NCI-H510A (cell line): ENCODE measurements around the gene C1QTNF3.
"Not testable (repeated sequence)": the region's sequence is repeated elsewhere in the genome, so short reads cannot be mapped to it uniquely, and the experiment has no call there.

ENCODE experiments used
- DNase-seq: peaks from one replicate; lab custom pipeline; 2025; lab: John Stamatoyannopoulos, UW

C1QTNF3 gene

DNA sequence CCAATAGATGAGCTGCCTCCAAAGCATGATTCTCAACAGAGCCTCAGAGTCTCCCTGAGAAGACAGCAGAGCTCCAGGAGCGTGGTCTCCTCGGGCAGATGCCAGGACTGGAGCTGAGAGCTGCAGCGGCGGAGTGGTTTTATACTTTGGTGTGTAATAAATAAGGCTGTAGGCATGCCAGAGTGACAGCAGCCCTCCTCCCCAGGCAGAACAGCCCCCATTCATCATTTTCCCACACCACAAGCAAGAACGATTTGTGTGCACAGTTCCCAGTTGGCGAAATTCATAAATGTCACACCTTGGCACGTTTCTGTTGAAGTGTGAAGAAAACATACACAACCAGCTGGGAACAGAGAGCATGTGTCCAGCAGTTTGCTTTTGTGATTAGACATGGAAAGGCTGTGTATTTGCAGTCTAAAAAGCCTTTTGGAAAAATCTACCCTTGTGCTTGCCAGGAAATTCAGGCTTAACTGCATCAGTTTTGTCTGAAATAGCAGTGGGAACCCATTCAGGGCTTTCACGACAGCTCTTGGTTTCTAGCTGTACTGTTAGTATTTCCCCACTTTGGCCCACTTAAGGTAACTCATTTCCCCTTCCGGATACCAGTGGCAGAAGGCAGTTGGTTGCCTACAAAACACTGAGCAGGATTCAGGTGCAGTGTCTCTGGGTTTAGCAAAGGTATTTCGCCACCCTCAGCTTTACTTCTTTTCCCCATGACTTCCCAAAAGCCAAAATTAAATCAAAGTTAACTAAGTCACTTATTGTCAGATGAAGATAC is at the start of gene C1QTNF3:
TSS of gene C1QTNF3 (minus strand) at position 115 of the 778 bp plus-strand sequence. CDS start at position 27, 88 bp downstream.
- DNase-seq, result no peak

GRCh38 chr5:34091039-34091438 is 48.0 kb upstream of the C1QTNF3 start:
- DNase-seq, result not testable (repeated sequence)

DNA sequence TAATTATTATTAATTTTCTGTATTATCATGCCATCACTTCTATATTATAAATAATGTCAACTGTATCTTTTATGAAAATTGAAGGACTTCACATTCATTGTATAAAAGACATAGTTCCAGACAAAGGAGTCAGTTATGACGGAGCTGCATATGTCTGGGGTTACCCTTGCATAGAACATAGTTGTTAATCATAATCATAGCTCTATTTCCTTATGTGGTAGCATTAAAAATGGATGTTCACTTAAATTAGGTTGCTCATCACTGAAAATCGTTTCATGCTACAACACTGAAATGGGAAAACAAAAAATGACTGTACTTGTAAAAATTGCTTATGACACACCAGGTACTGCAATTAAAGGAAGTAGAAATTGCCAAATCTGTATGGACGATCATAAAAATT is 46.8 kb upstream of the C1QTNF3 start:
- not testable (repeated sequence) for DNase-seq

DNA sequence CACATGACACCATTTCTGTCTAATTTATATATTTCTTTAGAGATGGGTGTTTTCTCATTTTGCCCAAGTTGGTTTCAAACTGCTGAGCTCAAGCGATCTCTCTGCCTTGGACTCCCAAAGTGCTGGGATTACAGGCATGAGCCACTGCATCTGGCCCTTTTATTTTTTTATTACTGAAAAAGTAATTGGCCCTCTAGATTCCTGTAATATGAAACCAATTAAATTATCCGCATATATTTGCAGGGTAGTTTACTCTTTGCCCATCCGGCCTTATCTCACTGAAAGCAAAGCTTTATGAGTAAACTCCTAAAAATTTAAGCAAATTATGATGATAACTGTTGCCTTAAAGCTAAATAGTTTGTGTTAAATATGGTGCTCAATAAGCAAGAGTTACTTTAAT is 44.7 kb upstream of the C1QTNF3 start:
- not testable (repeated sequence) for DNase-seq

DNA sequence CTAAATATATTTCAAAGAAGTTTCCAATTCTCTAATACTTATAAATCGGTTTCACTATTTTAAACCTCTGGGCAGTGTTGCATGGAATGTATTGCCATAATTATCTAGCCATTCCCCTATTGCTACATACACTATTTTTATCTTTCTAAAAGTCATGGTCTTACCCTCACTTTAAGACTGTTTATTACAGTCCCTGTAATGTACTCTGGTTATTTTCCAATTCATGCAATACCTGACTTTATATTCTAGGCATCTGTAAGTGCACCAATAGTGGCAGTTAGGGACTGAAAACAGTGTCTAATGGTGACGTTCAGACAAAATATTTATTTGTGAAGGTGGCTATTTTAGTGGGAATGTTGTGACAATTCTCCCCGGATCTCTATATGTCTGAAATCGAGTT is 40.9 kb upstream of the C1QTNF3 start:
- DNase-seq, result not testable (repeated sequence)

DNA sequence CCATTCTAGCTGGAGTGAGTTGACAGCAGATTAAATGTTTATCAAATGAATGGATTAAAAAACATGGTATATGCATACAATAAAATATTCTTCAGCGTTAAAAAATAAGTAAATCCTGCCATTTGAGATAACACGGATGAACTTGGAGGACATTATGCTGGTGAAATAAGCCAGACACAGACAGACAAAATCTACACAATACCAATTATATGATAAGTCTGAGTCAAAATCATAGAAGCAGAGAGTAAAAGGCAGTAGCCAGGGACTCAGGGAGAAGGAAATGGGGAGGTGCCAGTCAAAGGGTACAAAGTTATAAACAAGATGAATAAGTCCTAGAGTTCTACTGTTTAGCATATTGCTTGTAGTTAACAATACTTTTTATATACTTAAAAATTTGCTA is 36.5 kb upstream of the C1QTNF3 start:
- not testable (repeated sequence) for DNase-seq

- DNase-seq, result not testable (repeated sequence)
Measured at GRCh38 chr5:34077636-34078035, 34.6 kb upstream of the C1QTNF3 start.

GRCh38 chr5:34076719-34077364 is 33.8 kb upstream of the C1QTNF3 start:
- DNase-seq, result not testable (repeated sequence)

DNA sequence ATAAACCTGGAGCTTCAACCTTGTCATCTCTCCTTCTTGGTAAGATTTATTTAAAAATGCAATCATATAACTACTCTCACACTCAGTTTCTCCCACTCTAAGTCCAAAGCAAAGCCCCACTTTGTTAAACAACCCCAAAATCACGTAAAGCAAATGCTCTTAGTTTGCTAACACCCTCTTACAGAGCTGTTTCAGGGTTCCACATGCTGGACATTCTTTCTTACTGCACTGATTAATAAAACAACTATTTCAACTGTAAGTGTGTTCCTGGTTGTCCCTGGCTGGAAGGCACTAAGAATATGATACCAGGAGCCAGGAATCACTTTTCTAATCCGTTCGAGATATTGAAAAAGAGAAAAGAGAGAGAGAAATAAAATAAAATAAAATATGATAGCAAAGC is 31.5 kb upstream of the C1QTNF3 start:
- DNase-seq, result not testable (repeated sequence)

DNA sequence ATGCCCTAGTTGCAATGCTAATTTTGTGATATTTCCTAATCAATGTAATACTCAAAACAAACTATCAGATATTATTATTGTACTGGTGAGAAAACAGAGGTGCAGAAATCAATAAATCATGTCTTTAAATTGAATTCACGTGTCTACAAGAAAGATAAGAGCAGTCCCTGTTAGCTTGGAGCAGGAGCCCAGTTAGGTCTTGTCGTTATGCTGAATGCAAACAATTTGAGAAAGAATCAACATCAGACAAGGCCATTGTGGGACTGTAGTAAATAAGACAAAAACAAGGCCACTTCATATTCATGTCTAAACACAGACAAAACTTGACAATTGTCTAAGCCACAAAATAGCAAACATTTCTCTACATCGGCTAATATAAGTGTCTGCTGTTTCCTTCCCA is 31.1 kb upstream of the C1QTNF3 start:
- not testable (repeated sequence) for DNase-seq

- DNase-seq, result not testable (repeated sequence)
Measured at GRCh38 chr5:34070626-34071025, 27.6 kb upstream of the C1QTNF3 start.

DNA sequence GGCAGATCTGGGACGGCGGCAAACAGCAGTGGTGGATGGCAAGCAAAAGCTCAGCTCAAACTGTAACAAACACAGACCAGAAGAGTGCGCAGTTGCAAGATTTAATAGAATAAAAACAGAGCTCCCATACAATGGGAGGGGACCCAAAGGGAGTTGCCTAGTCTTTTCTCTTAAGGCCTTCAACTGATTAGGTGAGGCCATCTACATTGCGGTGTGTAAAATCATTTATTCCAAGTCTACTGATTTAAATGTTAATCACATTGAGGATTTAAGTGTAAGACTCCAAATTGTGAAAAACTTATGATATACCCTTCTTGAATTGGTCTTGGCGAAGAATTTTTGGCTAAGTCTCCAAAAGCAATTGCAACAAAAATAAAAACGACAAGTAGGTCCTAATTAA is 21.6 kb upstream of the C1QTNF3 start:
- no peak for DNase-seq

DNA sequence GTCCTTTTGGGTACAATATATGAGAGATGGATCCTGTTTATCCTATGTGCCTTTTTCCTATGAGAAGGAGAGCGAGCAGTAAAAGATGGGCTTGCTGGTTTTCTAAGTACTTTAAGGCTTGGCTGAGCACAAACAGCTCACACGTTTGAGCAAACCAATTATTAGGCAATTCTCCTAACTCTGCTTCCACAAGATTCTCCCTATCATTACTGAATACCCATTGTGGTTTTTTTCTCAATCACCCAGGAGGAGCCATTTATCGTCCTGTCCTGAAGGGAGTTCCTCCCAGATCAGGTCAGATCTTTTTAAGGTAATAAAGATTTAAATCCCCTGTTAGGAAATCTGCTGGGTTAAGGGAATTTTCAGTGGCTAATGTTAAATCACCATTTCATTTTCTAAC is 19.4 kb upstream of the C1QTNF3 start:
- no peak for DNase-seq

DNA sequence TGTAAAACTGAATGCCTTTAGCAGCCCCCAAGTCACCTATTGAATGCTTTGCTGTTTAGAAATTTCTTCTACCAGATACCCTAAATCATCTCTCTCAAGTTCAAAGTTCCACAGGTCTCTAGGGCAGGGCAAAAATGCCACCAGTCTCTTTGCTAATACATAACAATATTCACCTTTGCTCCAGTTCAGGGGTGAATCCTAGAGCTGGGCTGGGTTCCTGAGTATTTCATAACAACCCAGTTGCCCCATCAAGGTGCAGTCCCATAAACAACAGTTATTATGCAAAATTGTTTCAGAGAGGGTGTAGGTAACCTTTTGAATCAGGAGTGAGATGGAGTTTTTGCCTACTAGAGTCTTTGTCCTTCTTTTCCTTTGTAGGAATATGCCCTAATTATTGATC is 19.0 kb upstream of the C1QTNF3 start:
- DNase-seq, result no peak

- no peak for DNase-seq
Measured at GRCh38 chr5:34059977-34060376, 17.0 kb upstream of the C1QTNF3 start.

DNA sequence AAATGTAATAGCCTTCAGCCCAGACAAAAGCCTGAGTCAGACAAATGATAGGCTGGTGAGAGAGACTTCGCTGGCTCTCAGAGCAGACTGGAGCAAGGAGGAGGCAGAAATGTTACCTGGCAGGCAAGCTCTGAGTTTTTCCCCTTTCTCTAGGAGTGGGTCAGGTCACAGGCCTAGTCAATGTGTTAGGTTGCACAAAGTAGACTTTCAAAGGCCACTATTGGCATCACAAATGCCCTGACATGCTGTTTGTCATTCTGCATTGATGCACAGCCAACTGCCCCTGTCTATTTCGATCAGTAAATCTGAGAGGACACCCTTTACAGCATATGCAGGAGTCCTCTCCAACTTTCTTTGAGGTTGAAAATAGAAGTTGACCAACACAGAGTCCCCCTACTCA is 15.5 kb upstream of the C1QTNF3 start:
- no peak for DNase-seq

DNA sequence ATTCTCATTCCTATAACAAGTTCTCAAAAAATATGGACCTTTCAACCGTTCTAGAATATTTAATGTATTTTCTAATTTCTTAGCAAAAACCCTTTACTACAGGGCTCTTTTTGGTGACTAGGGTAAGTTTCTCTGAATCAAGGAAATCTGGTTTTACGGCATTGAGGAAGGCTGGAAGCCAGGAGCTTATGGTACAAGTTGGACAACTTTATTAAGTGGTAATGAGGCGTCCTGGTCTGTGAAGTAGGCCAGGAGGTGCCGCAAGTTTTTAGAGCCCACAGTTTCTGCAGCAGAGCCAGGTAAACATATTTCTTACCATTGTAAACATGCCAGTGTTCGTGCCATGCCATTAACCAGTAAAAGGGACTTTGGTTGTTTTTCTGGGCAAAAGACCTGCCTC is 14.6 kb upstream of the C1QTNF3 start:
- no peak for DNase-seq

- no peak for DNase-seq
Measured at GRCh38 chr5:34057118-34057517, 14.1 kb upstream of the C1QTNF3 start.

GRCh38 chr5:34055667-34056066 is 12.7 kb upstream of the C1QTNF3 start:
- DNase-seq, result no peak

DNA sequence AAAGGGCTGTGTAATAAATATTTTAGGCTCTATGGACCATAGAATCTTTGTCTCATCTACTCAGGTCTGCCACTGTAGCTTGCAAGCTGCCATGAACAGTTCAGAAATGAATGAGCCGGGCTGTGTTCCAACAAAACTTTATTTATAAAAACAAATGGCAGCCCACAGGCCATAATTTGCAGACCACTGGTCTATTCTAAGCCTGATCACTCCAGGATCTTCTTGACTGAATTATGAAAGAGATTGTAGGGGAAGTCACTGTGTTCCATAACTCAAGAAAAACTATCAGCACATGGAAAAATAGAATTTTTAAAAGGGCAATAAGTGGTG is 11.4 kb upstream of the C1QTNF3 start:
- no peak for DNase-seq

GRCh38 chr5:34053571-34054399 is 10.8 kb upstream of the C1QTNF3 start:
- DNase-seq, result no peak

- DNase-seq, result no peak
Measured at GRCh38 chr5:34053133-34053532, 10.1 kb upstream of the C1QTNF3 start.
